ENCODE results near the gene NDFIP1.
"Not testable (repeated sequence)": the region's sequence is repeated elsewhere in the genome, so short reads cannot be mapped to it uniquely, and the experiment has no call there.

Gene NDFIP1

GRCh38 chr5:142150431-142150830 is 41.9 kb downstream of the NDFIP1 start:
- H3K4me3 ChIP-seq (ENCODE audit: low read depth, low read length): no peak overlapping the region
- no peak for DNase-seq (ENCODE audit: low read depth, low spot score)
- no peak for TF ChIP-seq CTCF (IDR thresholded peaks at IDR 0.05; ENCODE audit: low read depth, low read length)
- in situ Hi-C loops (cut with HindIII; ENCODE audit: low sequenced_read_pairs): loop anchor here (25.0 kb wide), 1 partner anchor 387 kb away; no protein-coding TSS in a partner anchor

- in situ Hi-C loops (cut with HindIII; ENCODE audit: low sequenced_read_pairs): loop anchor here (25.0 kb wide), 1 partner anchor 386 kb away; no protein-coding TSS in a partner anchor
- TF ChIP-seq CTCF (IDR thresholded peaks at IDR 0.05; ENCODE audit: low read depth, low read length): peak; percentile 74
- no peak overlapping the region for H3K4me3 ChIP-seq (ENCODE audit: low read depth, low read length)
- DNase-seq (ENCODE audit: low read depth, low spot score): peak; percentile 86
These were observed 43.1 kb downstream of the NDFIP1 start for GRCh38 chr5:142151436-142152383.

- H3K4me3 ChIP-seq (ENCODE audit: low read depth, low read length): no peak overlapping the region
- in situ Hi-C loops (cut with HindIII; ENCODE audit: low sequenced_read_pairs): loop anchor here (25.0 kb wide), 1 partner anchor 385 kb away; no protein-coding TSS in a partner anchor
- no peak for DNase-seq (ENCODE audit: low read depth, low spot score)
- no peak for TF ChIP-seq CTCF (IDR thresholded peaks at IDR 0.05; ENCODE audit: low read depth, low read length)
These were observed 43.8 kb downstream of the NDFIP1 start for GRCh38 chr5:142152384-142152732.

GRCh38 chr5:142153674-142154448 is 45.3 kb downstream of the NDFIP1 start:
- no peak for DNase-seq (ENCODE audit: low read depth, low spot score)
- in situ Hi-C loops (cut with HindIII; ENCODE audit: low sequenced_read_pairs): loop anchor here (25.0 kb wide), 1 partner anchor 383 kb away; no protein-coding TSS in a partner anchor
- no peak for TF ChIP-seq CTCF (IDR thresholded peaks at IDR 0.05; ENCODE audit: low read depth, low read length)
- H3K4me3 ChIP-seq (ENCODE audit: low read depth, low read length): no peak overlapping the region

- not testable (repeated sequence) for DNase-seq (ENCODE audit: low read depth, low spot score); H3K4me3 ChIP-seq (ENCODE audit: low read depth, low read length)
- in situ Hi-C loops (cut with HindIII; ENCODE audit: low sequenced_read_pairs): loop anchor here (25.0 kb wide), 1 partner anchor 383 kb away; no protein-coding TSS in a partner anchor
These were observed 45.9 kb downstream of the NDFIP1 start for GRCh38 chr5:142154449-142154841.

GRCh38 chr5:142156839-142157463 is 48.4 kb downstream of the NDFIP1 start:
- in situ Hi-C loops (cut with HindIII; ENCODE audit: low sequenced_read_pairs): loop anchor here (25.0 kb wide), 1 partner anchor 380 kb away; no protein-coding TSS in a partner anchor
- H3K4me3 ChIP-seq (ENCODE audit: low read depth, low read length): no peak overlapping the region
- no peak for TF ChIP-seq CTCF (IDR thresholded peaks at IDR 0.05; ENCODE audit: low read depth, low read length)
- DNase-seq (ENCODE audit: low read depth, low spot score): no peak

Data from astrocyte of the spinal cord (primary cell).